Measurements from ENCODE around the gene KIRREL3. TPM values are rescaled to one million over a fixed set of nuclear protein-coding genes. Genes with fewer than 3 reads are reported as not detected.

Gene KIRREL3
- total and polyA plus RNA-seq, 3 donors from 2014 or later = 1.0 to 1.1 (median 1.1) TPM

DNA sequence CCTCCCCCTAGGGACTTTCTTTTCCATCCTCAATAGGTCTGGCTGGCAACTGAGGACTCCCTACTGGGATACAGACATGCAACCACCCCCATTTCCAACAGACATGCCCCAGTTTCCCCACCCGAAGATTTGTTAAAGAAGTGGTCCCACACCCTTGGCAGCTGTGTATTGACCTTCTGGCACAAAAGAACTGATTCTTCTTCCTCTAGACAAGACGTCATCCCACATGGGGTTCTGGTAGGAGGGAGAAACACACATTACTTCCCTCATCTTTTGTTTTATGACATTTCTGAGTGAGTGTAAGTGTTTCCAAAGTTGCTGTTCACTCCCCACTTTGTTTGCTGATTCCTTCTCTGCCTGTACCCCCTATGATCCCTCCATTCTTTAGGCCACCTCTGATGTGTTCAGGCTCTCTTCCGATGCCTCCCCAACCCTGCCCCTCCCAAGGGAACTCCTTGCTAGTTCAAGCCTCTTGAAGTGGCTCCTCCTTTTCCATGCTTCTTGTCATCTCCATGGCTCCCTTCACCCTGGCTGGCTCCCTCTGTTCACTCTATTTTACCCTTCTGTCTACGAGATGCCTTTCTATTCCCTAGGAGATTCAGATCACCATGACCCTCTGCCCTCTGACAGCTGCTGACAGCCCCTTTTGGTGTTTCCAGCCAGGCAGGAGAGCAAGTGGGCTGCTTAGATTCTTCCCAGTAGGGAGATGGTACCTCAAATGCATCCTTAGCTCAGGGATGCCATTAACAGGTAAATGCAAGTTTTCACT lies 4.3 kb downstream of the KIRREL3 start:
- H3K27ac ChIP-seq = no peak overlapping the region
- no peaks in the 10 kb centered on the region for H3K4me1 ChIP-seq
- intact Hi-C loops (cut with DNase I; ENCODE audit: low total_unique reads) = no loop called here
- TF ChIP-seq, protein P1, sequence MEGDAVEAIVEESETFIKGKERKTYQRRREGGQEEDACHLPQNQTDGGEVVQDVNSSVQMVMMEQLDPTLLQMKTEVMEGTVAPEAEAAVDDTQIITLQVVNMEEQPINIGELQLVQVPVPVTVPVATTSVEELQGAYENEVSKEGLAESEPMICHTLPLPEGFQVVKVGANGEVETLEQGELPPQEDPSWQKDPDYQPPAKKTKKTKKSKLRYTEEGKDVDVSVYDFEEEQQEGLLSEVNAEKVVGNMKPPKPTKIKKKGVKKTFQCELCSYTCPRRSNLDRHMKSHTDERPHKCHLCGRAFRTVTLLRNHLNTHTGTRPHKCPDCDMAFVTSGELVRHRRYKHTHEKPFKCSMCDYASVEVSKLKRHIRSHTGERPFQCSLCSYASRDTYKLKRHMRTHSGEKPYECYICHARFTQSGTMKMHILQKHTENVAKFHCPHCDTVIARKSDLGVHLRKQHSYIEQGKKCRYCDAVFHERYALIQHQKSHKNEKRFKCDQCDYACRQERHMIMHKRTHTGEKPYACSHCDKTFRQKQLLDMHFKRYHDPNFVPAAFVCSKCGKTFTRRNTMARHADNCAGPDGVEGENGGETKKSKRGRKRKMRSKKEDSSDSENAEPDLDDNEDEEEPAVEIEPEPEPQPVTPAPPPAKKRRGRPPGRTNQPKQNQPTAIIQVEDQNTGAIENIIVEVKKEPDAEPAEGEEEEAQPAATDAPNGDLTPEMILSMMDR (IDR thresholded peaks at IDR 0.05) = no peak
- no peak overlapping the region for H3K4me3 ChIP-seq
- DNase-seq = no peak
- H3K36me3 ChIP-seq (ENCODE audit: low read depth, missing control alignments) = no peaks in the 10 kb centered on the region
- H3K9me3 ChIP-seq = no peaks in the 10 kb centered on the region
- 73 to 74% methylated on average over 4 of the region's 4 CpGs for WGBS, 2 donors
- no peaks in the 10 kb centered on the region for H3K27me3 ChIP-seq

DNA sequence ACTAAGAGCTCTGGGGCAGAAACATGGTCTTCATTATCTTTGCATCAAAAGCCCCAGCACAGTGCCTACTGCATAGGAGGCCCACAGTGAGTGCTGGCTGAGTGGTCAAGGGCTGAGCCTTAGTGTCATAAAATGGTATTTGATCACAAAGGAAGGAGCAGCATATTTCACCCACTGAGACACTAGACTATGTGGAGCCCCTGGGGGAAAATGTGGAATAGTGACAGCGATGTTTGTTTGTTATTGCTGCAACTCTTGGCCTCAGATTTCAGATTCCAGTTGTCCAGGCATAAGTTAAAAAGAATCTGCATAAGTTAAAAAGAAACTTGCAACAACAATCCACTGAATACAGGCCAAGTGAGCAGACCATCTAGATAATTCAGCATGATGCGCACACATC lies 7.0 kb downstream of the KIRREL3 start:
- no peak overlapping the region for H3K27ac ChIP-seq
- H3K27me3 ChIP-seq = no peaks in the 10 kb centered on the region
- DNase-seq = no peak
- no peaks in the 10 kb centered on the region for H3K36me3 ChIP-seq (ENCODE audit: low read depth, missing control alignments)
- no peak for TF ChIP-seq POLR2A (IDR thresholded peaks at IDR 0.05)
- TF ChIP-seq, protein P1 (IDR thresholded peaks at IDR 0.05) = no peak
- intact Hi-C loops (cut with DNase I; ENCODE audit: low total_unique reads) = no loop called here
- no peak overlapping the region for H3K4me3 ChIP-seq
- 77 to 89% methylated on average over 2 of the region's 2 CpGs for WGBS, 2 donors
- H3K4me1 ChIP-seq = no peaks in the 10 kb centered on the region
- no peaks in the 10 kb centered on the region for H3K9me3 ChIP-seq

DNA sequence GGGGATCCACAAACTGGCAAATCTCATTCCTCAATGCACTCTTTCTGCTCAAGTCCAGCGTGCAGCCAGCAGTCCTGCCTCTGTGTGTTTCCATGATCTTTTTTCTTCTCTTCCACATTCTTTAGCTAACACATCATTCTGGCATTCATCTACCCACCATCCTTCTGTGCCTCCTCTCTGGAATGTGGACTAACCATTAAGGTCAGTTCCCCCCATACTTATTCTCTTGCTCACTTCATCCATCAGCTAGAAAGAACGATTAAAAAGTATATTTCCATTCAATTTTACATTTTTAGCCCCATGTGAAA lies 7.8 kb downstream of the KIRREL3 start:
- intact Hi-C loops (cut with DNase I; ENCODE audit: low total_unique reads) = no loop called here
- no peak overlapping the region for H3K27ac ChIP-seq
- H3K36me3 ChIP-seq (ENCODE audit: low read depth, missing control alignments) = no peaks in the 10 kb centered on the region
- DNase-seq = no peak
- TF ChIP-seq, protein P1 (IDR thresholded peaks at IDR 0.05) = no peak
- no peak for TF ChIP-seq POLR2A (IDR thresholded peaks at IDR 0.05)
- H3K9me3 ChIP-seq = no peaks in the 10 kb centered on the region
- H3K4me3 ChIP-seq = no peak overlapping the region
- no peaks in the 10 kb centered on the region for H3K4me1 ChIP-seq
- WGBS, 2 donors = 62 to 67% methylated on average over 2 of the region's 2 CpGs
- no peaks in the 10 kb centered on the region for H3K27me3 ChIP-seq

DNA sequence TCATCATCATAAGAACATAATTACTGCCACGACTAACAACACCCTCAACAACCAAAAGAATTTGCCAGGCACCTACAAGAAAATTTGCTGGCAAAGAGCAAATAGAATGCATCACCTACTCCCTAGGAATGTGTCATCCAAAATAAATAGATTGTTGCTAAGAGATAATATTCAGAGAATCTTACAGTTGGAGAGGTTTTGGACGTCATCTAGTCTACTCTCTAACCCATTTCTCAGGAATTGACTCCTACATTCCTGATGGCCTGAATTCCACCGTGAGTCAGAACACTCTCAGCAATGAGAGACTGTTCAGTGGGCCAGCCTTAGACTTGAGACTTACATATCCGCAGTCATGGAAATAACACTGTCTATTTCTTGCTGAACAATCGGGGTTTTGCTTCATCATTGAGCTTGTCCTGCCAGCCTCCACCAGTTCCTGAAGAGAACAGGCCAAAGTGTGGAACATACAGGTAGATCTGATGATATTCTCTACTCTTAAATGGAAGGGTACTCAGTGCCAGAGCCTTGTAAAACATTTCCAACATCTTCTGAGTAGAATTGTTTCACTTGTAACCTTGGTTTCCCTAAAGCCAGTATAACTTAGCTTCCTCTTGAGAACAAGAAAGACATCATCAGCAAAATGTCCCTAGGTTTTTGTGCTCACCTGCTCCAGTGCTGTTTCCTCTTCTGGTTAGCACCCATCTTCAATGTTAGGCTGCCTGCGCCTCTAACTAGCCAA lies 8.3 kb downstream of the KIRREL3 start:
- DNase-seq = no peak
- no peaks in the 10 kb centered on the region for H3K27me3 ChIP-seq
- H3K4me3 ChIP-seq = no peak overlapping the region
- H3K27ac ChIP-seq = no peak overlapping the region
- no peaks in the 10 kb centered on the region for H3K36me3 ChIP-seq (ENCODE audit: low read depth, missing control alignments)
- WGBS, 2 donors = 75 to 89% methylated on average over 6 of the region's 6 CpGs
- intact Hi-C loops (cut with DNase I; ENCODE audit: low total_unique reads) = no loop called here
- H3K9me3 ChIP-seq = no peaks in the 10 kb centered on the region
- TF ChIP-seq POLR2A (IDR thresholded peaks at IDR 0.05) = no peak
- TF ChIP-seq, protein P1 (IDR thresholded peaks at IDR 0.05) = no peak
- no peaks in the 10 kb centered on the region for H3K4me1 ChIP-seq

Measured in testis (tissue), 3 donors.